Measurements from ENCODE around the gene TGFBR1.

TGFBR1 gene

GRCh38 chr9:99069546-99069945, 35.4 kb upstream of the TGFBR1 start:
- no peak for DNase-seq (ENCODE audit: low read depth)

GRCh38 chr9:99070681-99071080, 34.2 kb upstream of the TGFBR1 start:
- TF ChIP-seq CTCF (IDR thresholded peaks at IDR 0.05; ENCODE audit: low read length, missing control alignments) = no peak
- DNase-seq (ENCODE audit: low read depth) = no peak
- H3K4me3 ChIP-seq (replicated peaks; ENCODE audit: low read depth, low read length) = no peak overlapping the region

More at GRCh38 chr9:99069546-99069945, 35.4 kb upstream of the TGFBR1 start:
- H3K4me3 ChIP-seq (replicated peaks; ENCODE audit: low read depth, low read length) = no peak overlapping the region
- no peak for TF ChIP-seq CTCF (IDR thresholded peaks at IDR 0.05; ENCODE audit: low read length, missing control alignments)

- no peak for TF ChIP-seq CTCF (IDR thresholded peaks at IDR 0.05; ENCODE audit: low read length, missing control alignments)
- DNase-seq (ENCODE audit: low read depth) = no peak
- no peak overlapping the region for H3K4me3 ChIP-seq (replicated peaks; ENCODE audit: low read depth, low read length)
Measured at GRCh38 chr9:99071313-99072039, 33.4 kb upstream of the TGFBR1 start.

- TF ChIP-seq CTCF (IDR thresholded peaks at IDR 0.05; ENCODE audit: low read length, missing control alignments) = no peak
- no peak overlapping the region for H3K4me3 ChIP-seq (replicated peaks; ENCODE audit: low read depth, low read length)
Measured at GRCh38 chr9:99072040-99072394, 32.9 kb upstream of the TGFBR1 start.

GRCh38 chr9:99073347-99073746, 31.6 kb upstream of the TGFBR1 start:
- no peak overlapping the region for H3K4me3 ChIP-seq (replicated peaks; ENCODE audit: low read depth, low read length)
- TF ChIP-seq CTCF (IDR thresholded peaks at IDR 0.05; ENCODE audit: low read length, missing control alignments) = no peak
- no peak for DNase-seq (ENCODE audit: low read depth)

More at GRCh38 chr9:99072040-99072394, 32.9 kb upstream of the TGFBR1 start:
- no peak for DNase-seq (ENCODE audit: low read depth)

GRCh38 chr9:99073985-99074901, 30.7 kb upstream of the TGFBR1 start:
- DNase-seq (ENCODE audit: low read depth) = no peak
- no peak overlapping the region for H3K4me3 ChIP-seq (replicated peaks; ENCODE audit: low read depth, low read length)
- no peak for TF ChIP-seq CTCF (IDR thresholded peaks at IDR 0.05; ENCODE audit: low read length, missing control alignments)
